Measurements from ENCODE around the gene ATXN10.

Gene ATXN10

GRCh38 chr22:45859231-45860161, 187.9 kb downstream of the ATXN10 start:
- DNase-seq (ENCODE audit: low read depth) = peak; percentile 35

GRCh38 chr22:45860201-45860600, 188.6 kb downstream of the ATXN10 start:
- no peak for DNase-seq (ENCODE audit: low read depth)

- no peak for DNase-seq (ENCODE audit: low read depth)
Observed at GRCh38 chr22:45861259-45861658, 189.6 kb downstream of the ATXN10 start.

GRCh38 chr22:45863981-45864751, 192.5 kb downstream of the ATXN10 start:
- peak; percentile 50 for DNase-seq (ENCODE audit: low read depth)

GRCh38 chr22:45864959-45865476, 193.4 kb downstream of the ATXN10 start:
- no peak for DNase-seq (ENCODE audit: low read depth)

- DNase-seq (ENCODE audit: low read depth) = no peak
Observed at GRCh38 chr22:45865561-45866125, 194.0 kb downstream of the ATXN10 start.

- no peak for DNase-seq (ENCODE audit: low read depth)
Observed at GRCh38 chr22:45866126-45866645, 194.6 kb downstream of the ATXN10 start.

GRCh38 chr22:45866646-45867117, 195.0 kb downstream of the ATXN10 start:
- no peak for DNase-seq (ENCODE audit: low read depth)

- DNase-seq (ENCODE audit: low read depth) = peak; percentile 36
Observed at GRCh38 chr22:45867118-45867905, 195.7 kb downstream of the ATXN10 start.

- DNase-seq (ENCODE audit: low read depth) = no peak
Observed at GRCh38 chr22:45867906-45868555, 196.4 kb downstream of the ATXN10 start.

- no peak for DNase-seq (ENCODE audit: low read depth)
Observed at GRCh38 chr22:45868571-45869339, 197.1 kb downstream of the ATXN10 start.

- no peak for DNase-seq (ENCODE audit: low read depth)
Observed at GRCh38 chr22:45869340-45869847, 197.8 kb downstream of the ATXN10 start.

- DNase-seq (ENCODE audit: low read depth) = no peak
Observed at GRCh38 chr22:45870011-45870410, 198.4 kb downstream of the ATXN10 start.

- DNase-seq (ENCODE audit: low read depth) = no peak
Observed at GRCh38 chr22:45871721-45872120, 200.1 kb downstream of the ATXN10 start.

- no peak for DNase-seq (ENCODE audit: low read depth)
Observed at GRCh38 chr22:45872659-45873263, 201.1 kb downstream of the ATXN10 start.

GRCh38 chr22:45876136-45877035, 204.8 kb downstream of the ATXN10 start:
- no peak for DNase-seq (ENCODE audit: low read depth)

- DNase-seq (ENCODE audit: low read depth) = no peak
Observed at GRCh38 chr22:45877036-45877380, 205.4 kb downstream of the ATXN10 start.

GRCh38 chr22:45877651-45878050, 206.0 kb downstream of the ATXN10 start:
- DNase-seq (ENCODE audit: low read depth) = no peak

All from iris pigment epithelial cell (primary cell).